Epithelial cell of prostate (primary cell): ENCODE measurements around the gene TBXAS1.
"Not testable (repeated sequence)": the region's sequence is repeated elsewhere in the genome, so short reads cannot be mapped to it uniquely, and the experiment has no call there.

Experiments used
- DNase-seq: peaks from one replicate; pipeline ENCODE4 v3.0.0-alpha.2; 2011; ENCODE audit warnings: low read depth, low spot score
- H3K27ac ChIP-seq: fragments of 450-650 bp; 2 replicates; pipeline ENCODE4 v1.5.1; 2017; ENCODE audit warnings: mild to moderate bottlenecking

TBXAS1 gene

DNA sequence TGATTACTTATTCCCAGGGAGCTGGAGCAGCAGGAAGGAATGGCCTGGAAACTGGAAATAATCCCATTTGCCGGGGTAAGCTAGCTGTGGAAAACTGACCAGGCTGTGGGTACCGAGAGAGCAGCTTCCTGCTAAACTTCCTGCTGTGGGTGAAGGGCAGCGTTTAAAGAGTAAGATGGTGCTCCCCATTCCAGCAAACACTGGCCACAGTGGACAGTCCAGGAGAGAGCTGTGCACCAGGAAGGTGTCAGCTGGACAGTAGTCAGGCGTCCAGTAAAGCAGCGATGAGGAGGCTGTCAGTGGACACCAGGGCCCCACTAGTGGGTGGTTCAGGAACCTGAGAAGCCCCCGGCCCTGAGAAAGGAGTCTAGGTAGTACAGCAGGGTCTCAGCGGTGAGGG lies 55.4 kb downstream of the TBXAS1 start:
- no peak for DNase-seq
- no peak overlapping the region for H3K27ac ChIP-seq

DNA sequence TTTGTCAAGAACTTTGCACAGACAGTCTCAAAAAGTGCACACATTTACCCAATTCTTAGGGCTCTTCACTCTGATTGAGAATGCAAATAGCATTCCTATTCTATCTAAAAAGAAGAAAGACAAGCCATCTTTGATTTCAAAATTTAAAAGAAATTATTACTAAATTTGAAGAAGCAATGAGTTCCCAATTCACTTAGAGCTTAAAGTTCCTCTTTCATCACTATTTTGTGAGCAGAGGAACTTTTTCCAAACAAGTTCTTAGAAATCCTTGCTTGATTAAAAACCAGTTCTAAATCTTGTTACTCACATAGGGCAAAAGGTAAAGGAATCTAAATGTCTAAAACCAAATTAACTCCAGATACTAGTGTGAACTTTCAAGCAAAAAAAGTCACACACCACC lies 56.4 kb downstream of the TBXAS1 start:
- DNase-seq, result no peak
- H3K27ac ChIP-seq, result no peak overlapping the region

DNA sequence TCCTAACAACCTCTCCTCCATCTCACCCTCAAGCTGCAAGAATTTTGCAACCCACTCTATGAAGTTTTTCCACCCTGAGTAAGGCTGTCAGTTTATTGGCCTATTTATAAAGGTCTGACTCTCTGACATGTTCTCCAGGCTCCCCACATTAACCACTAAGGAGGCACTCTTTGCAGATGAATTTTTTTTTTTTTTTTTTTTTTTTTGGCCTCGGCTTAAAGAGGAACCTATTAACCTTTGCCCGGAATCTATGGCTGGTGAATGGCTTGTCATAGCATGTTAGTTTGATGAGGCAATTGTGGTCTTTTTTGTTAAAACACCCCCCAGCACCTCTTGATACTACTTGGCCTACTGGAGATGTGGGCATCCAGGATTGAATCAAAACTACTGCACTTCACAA lies 57.1 kb downstream of the TBXAS1 start:
- DNase-seq, result no peak
- H3K27ac ChIP-seq, result no peak overlapping the region

DNA sequence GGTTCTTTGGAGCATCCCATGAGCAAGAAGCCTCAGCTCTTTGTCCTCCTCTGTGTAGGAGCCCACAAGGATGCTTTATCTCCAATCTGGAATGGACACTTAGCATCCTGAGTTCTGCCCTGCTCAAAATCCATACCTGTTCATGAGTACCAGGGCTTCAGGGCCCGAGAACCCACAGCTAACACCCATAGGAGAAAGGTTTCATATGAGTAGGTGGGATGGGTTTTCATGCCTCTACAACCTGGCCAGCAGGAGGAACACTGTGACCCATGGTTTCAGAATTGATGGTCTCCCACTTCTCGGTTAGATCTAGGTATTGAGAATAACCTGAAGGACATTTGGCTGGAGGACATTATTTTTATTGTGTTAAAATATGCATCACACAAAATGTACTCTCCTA lies 57.8 kb downstream of the TBXAS1 start:
- no peak overlapping the region for H3K27ac ChIP-seq
- no peak for DNase-seq

DNA sequence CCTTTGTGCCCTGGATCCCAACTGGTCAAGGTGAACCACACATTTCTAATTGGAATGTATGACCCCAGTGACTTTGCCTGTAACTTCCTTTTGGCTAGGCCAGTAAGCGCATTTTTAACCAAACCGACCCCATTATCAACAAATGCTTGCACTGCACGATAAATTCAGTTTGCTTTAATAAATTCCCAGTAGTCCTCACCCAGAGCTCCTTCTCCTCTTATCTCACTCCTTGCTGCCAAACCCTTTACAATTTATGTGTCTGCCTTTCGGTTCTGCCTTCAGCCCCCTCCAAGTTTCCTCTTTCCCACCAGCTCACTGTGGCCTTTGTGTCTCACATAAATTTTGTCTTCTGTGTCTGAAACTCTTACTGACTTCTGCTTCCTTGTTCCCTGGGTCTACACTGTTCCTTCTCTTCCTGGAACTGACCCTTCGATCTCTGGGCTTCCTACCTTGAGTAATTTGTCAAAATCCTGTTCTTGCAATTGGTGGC lies 59.0 kb downstream of the TBXAS1 start:
- no peak for DNase-seq
- no peak overlapping the region for H3K27ac ChIP-seq

DNA sequence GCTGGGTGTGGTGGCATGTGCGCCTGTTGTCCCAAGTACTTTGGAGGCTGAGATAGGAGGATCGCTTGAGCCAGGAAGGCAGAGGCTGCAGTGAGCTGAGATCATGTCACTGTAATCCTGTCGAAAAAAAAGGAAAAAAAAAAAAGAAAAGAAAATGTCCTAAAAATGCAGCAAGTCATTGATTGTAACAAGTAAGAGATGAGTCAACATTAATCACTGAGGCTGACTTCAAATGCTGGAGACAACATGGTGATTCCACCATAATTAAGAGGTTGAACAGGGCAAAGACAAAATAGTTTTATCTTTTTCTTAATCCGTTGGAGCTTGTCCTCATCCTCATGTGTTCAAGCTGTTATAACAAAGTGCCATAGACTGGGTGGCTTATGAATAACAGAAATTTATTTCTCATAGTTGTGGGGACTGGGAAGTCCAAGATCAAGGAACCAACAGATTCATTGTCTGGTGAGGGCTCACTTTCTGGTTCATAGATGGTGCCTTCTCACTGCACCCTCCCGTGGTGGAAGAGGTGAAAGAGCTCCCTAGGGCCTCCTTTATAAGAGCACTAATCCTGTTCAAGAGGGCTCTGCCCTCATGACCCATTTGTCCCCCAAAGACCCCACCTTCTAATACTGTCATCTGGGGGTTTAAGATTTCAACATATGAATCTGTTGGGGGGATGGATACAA lies 60.3 kb downstream of the TBXAS1 start:
- no peak overlapping the region for H3K27ac ChIP-seq
- DNase-seq, result no peak

DNA sequence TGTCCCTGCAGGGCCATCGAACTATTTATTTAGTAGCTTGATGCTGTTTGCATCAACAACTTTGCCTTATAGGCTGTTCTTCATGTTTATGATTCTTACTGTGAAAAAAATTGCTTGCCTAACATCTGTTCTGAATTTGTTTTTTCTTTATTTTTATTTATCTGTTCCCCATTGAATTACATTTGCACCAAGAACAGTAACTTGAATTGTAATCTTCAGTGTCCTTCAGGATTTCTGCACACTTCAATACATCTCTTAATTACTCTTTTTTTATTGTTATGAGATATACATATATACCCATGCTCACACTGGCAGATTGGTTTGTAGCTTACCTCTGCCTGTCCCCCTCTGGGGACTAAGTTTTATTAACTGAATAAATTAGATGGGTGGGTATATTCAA lies 64.4 kb downstream of the TBXAS1 start:
- DNase-seq, result no peak
- H3K27ac ChIP-seq, result no peak overlapping the region

DNA sequence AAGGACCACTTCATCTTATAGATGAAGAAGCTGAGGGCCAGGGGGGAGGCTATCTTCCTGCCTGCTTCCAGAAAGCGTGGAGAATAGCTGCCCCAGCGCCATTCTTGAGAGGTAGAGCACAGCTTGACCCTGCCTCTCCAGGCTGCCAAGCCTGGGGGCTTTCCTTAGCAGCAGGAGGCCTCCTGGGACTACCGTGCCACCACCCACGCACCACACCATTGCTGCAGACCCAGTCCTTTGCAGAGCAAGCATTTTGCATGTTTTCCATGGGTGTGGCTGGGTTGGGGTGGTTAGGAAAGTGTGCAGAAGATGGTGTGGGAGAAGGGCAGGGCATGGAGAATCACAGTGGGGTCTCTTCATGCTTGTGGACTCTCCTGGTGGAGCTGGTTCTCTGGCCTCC lies 64.9 kb downstream of the TBXAS1 start:
- no peak overlapping the region for H3K27ac ChIP-seq
- DNase-seq, result no peak

DNA sequence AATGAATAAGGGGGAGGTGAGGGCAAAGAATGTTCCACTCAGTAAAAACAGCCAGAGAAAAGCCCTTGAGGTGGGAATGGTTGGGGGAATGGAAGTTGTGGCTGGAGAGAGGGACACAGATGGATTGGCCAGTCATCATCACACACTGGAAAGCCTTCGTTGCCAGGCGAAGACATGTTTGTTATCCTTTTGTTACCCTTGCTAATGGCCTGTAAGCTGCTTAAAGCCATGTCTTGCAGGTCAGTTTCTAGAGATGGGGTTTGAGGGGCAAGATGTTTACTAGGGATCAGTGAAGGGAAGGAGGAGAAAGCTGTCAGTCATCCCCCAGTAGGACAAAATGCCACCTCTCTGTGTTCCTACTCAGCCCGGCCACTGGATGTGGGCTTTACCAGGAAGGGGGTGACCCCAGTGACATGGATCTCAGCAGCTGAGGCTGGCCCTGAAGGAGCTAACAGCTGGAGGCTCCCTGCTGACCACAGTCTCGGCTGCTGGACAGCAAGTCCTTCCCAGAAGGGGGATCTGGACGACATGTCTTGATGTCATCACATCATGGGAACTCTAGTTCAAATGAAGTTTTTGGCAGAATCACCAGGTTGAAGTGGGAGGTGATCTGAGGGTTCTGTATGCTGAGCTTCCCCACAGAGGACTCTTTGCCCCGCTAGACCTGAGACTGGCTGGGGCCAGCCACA lies 66.2 kb downstream of the TBXAS1 start:
- no peak for DNase-seq

DNA sequence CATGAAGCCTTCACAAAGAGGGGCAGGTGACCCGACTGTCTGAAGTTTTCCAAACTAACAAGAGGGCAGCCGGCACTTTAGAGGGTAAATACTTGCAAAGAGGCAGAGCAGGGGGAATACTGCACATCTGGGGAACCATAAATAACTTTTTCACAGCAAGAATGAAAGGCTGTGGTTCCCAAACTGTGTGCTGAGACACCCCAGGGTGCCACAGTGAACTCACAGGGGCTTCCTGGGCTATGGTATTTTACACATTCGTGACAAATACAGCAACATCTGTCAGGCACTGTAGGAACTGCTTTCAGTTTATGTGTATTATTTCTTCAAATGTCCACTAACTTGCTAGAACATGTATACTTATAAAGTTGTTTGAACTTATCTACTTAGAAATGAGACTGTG lies 67.2 kb downstream of the TBXAS1 start:
- DNase-seq, result no peak
- no peak overlapping the region for H3K27ac ChIP-seq

More for the DNA sequence above, 66.2 kb downstream of the TBXAS1 start:
- H3K27ac ChIP-seq, result no peak overlapping the region

DNA sequence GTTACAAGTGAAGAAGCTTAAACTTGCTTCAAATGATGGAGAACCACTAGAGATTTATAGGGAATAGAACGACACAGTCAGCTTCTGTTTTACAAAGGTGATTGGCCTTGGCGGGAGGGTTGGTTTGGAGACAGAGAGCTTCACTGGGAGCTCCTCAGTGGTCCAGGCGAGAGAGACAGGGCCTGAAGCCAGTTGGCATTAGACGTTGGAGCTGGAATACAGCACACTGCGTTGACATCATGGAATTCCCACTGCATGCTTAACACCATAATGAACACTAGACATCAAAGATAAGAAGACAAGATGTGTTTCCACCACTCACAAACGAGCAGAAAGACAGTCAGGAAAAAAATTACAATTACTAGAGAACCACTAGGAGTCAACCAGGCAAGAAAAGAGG lies 67.8 kb downstream of the TBXAS1 start:
- no peak overlapping the region for H3K27ac ChIP-seq
- DNase-seq, result no peak

DNA sequence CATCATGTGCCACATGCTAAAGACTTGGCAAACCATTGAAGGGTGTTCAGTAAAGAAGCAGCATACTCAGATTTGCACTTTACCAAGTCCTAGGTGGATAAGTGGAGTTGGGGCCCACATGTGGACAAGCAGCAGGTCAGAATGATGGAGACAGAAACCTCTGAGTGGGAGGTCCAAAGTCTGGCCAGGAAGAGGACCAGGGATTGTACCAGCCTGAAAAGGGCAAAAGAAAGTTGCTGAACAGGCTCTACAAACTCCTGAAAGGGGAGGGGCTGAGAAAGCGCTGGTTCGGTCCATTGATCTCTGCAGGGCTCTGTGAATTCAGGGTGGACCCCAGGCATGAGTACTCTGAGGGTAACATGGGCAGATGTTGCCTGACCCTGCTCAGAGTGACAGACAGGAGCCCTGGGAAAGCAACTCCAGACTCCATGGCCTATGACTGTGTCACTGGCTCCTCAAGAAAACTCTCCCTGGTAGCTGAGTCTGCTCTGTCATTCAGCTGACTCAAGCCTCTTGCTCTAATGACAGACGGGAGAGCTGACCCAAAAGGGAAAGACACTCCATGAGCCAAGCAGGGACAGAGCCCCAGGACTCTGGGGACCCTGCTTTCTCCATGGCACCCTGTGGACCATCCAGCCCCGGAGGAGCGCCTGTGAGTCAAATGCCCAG lies 68.5 kb downstream of the TBXAS1 start:
- no peak for DNase-seq
- H3K27ac ChIP-seq, result no peak overlapping the region

DNA sequence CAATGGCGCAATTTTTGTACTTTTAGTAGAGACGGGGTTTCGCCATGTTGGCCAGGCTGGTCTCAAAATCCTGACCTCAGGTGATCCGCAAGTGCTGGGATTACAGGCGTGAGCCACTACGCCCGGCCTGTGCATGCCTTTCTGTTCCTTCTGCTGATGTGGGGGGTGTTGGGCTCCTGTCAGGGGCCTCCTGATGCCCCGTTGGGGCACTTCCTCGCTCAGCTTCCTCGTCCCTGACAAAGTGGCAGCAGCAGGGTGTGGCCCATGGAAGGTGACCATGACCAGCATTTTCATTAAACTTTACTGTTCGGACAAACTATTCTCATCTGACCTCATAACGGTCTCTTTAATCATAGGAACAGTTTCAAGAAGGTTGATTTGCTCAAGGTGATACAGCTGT lies 69.4 kb downstream of the TBXAS1 start:
- no peak overlapping the region for H3K27ac ChIP-seq
- DNase-seq, result no peak

DNA sequence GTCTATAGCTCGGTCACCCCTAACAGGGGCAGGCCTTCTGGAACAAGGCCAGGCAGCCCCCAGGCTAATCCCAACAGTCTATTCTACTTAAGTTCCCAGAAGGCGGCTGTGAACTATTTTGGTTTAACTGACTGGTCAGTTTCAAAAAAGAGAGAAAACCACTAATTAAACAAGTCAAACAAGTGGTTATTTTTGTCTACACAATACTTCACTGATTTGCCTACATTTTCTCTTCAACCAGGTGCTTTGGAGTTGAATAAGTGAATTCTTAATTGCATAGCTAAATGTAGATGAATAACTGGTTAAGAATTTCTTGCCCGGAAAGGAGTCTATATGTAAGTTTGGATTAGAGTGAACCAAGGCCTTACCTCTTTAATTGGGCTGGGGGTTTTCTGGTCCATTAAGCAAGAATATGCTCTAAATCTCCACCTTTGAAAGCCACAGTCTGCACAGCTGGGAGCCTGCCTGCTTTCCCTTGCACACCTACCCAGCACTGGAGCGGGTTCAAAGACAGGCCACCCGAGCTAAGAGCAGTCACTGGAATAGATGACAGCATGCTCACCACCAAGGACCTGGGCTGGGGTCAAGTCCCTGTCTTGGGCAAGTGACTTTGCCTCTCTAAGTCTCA lies 70.4 kb downstream of the TBXAS1 start:
- no peak overlapping the region for H3K27ac ChIP-seq
- DNase-seq, result no peak

DNA sequence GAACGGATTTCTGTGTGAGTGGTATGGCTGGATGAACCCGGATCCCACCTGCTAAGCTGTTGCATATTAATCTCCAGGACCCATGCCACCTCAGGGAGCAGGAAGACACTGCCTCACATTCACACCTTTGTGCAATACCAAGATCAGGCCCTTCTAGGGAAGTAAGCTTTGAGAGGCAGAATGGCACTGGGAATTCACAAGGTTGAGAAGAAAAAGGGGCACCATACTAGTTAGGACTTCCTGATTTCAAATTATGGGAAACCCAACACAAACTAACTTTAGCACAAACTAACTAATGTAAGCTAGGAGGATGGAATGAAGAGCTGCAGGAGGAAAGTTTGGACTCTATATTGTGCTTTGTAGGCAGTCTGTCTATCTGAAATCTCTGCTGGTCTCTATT lies 71.3 kb downstream of the TBXAS1 start:
- no peak overlapping the region for H3K27ac ChIP-seq
- DNase-seq, result no peak

DNA sequence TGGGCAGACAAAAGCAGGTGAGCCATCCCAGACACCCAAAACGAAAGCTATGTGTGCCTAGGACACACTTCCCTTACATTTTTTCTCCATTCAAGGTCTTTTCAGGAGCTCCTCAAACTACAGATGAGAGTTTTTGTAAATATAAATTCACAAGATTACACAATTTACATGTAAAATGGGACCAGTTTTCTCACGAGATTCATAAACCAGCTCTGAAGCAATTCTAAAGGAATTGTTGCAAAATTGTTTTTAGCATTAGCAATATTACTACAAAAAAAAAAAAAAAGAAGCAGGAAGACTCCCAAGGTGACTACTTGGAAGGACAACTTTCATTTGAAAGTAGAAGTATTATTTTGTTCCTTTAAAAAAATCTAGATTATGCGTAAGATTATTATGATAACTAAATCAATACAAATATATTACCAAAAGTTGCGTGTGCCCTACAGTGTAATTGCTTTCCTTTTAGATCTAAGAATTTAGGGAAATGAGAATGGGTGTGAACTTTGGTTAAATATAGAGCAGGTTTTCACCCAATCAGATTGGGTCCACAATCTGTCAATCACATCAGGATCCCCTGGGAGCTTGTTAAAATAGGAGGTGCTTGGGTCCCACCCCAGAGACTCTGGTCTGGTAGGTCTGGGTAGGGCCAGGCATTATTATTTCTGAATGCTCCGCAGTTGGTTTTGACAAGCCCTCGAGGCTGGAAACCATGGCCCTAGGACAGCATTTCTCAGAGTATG lies 72.2 kb downstream of the TBXAS1 start:
- no peak for DNase-seq
- H3K27ac ChIP-seq, result no peak overlapping the region

DNA sequence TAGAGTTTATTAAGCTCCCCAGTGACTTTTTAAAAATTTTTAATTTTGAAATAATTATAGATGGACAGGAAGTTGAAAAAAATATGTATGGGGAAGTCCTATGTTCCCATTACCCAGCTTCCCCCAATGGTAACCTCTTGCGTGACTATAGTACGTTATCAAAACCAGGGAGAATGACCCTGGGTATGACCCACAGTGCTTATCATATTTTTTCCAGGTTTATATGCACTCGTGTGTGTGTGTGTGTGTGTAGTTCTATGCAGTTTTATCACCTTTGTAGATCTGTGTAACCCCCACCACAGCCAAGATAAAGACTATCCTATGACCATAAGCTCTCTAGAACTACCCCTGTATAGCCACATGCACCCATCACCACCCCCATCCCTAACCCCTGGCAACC lies 72.8 kb downstream of the TBXAS1 start:
- DNase-seq, result no peak
- H3K27ac ChIP-seq, result no peak overlapping the region

DNA sequence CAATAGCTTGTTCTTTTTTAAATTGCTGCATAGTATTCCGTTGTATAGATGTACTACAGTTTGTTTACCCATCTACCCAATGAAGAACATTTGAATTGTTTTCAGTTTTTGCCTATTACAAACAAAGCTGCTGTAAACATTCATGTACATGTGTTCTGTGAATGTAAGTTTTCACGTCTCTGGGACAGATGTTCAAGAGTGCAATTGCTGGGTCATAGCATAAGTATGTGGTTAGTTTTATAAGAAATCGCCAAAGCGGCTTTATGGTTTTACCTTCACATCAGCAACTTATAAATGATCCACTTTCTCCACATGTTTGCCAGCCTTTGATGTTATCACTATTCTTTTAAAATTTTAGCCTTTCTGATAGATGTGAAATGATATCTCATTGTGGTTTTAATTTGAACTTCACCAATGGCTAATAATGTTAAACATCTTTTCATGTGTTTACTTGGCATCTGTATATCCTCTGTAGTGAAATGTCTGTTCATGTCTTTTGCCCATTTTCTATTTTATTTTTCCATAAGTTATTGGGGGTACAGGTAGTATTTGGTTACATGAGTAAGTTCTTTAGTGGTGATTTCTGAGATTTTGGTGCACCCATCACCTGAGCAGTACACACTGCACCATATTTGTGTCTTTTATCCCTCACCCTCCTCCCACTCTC lies 73.5 kb downstream of the TBXAS1 start:
- no peak for DNase-seq
- H3K27ac ChIP-seq, result no peak overlapping the region

DNA sequence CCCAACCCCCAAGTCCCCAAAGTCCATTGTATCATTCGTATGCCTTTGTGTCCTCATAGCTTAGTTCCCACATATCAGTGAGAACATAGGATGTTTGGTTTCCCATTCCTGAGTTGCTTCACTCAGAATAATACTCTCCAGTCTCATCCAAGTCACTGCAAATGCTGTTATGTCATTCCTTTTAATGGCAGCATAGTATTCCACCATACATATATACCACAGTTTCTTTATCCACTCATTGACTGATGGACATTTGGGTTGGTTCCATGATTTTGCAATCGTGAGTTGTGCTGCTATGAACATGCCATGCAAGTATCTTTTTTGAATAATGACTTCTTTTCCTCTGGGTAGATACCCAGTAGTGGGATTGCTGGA lies 74.0 kb downstream of the TBXAS1 start:
- not testable (repeated sequence) for H3K27ac ChIP-seq, DNase-seq

DNA sequence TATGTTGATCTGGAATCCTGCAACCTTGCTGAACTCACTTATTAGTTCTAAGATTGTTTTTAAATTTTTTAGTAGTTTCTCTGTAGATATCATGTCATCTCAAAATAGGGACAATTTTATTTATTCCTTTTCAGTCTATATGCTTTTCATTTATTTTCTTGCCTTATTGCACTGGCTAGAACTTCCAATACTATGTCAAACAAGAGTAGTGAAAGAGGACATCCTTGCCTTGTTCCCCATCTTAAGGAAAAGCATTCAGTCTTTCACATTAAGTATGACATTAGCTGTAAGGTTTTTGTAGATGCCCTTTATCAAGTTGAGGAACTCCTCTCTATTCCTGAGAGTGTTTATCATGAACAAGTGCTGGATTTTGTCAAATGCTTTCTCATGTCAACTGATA lies 77.8 kb downstream of the TBXAS1 start:
- no peak for DNase-seq
- no peak overlapping the region for H3K27ac ChIP-seq
